Ascending aorta (tissue), 2 donors: ENCODE data around the gene TM4SF1. TPM values are rescaled to one million over a fixed set of nuclear protein-coding genes. Genes with fewer than 3 reads are reported as not detected.

ENCODE experiments used
- DNase-seq, 2 donors: peaks; one replicate each; pipeline ENCODE4 v3.0.0-alpha.2; 2019; ENCODE audit warnings: low spot score in 2 of 2
- H3K27ac ChIP-seq, 2 donors: fragments of 200-600 bp; sonication (generic); one replicate each; pipeline ENCODE4 v1.5.1; 2016 to 2017; ENCODE audit warnings: mild to moderate bottlenecking in 1 of 2
- H3K27me3 ChIP-seq: fragments of 200-600 bp; sonication (generic); one replicate; pipeline ENCODE4 v1.5.1; 2017
- H3K36me3 ChIP-seq, 2 donors: fragments of 200-600 bp; sonication (generic); one replicate each; pipeline ENCODE4 v1.5.1; 2016
- H3K4me1 ChIP-seq, 2 donors: fragments of 200-600 bp; sonication (generic); one replicate each; pipeline ENCODE4 v1.5.1; 2016 to 2017; ENCODE audit warnings: mild to moderate bottlenecking in 1 of 2
- H3K4me3 ChIP-seq, 2 donors: fragments of 200-600 bp; sonication (generic); one replicate each; pipeline ENCODE4 v1.5.1; 2016 to 2017; ENCODE audit warnings: mild to moderate bottlenecking in 1 of 2
- H3K9me3 ChIP-seq, 2 donors: fragments of 200-600 bp; sonication (generic); one replicate each; pipeline ENCODE4 v1.5.1; 2016
- intact Hi-C: fragments of 100-400 bp; cut with DNase I; formaldehyde crosslinking; loops from one replicate; pipeline ENCODE4 v1.15.1; 2023
- total RNA-seq: library from RNA; depleted of rRNA; stranded (reverse); fragments of >200 nt; gene quantifications from one replicate; pipeline ENCODE4 v1.1.0, GENCODE V29; 2016
- TF ChIP-seq, protein P1 (sequence below), 3 experiments: fragments of 200-600 bp in 2 of 3; fragments of 450-650 bp in 1 of 3; sonication (generic) in 2 of 3; IDR thresholded peaks; one replicate each; pipeline ENCODE4 v1.5.1; 2016 to 2019; ENCODE audit warnings: antibody characterized with exemption in 3 of 3, mild to moderate bottlenecking in 1 of 3, moderate library complexity in 1 of 3

Gene TM4SF1
- total RNA-seq, 1 donor from 2014 or later = 487 TPM

DNA sequence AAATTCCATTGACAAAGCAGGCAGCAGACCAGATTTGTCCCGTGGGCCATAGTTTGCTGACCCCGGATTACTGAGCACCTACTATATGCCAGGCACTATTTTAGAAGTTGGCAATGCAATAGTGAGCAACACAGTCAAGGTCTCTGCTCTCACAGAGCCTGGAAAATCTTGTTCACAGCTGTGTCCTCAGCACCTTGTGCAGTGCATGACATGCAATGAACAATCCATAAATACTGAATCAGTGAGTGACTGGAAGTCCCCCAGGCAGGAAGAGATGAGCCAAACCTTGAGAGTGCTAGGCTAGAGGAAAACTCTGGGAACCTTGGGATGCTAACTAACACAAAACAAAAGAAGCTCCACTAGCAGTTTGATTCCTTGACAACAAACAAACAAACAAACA lies 14.4 kb downstream of the TM4SF1 start:
- Histone ChIP-seq H3K4me3 (no peak overlapping the region), H3K27ac (no peak overlapping the region), H3K4me1 (peaks cover 0 to 3% of the 10 kb centered on the region in 2 donors), H3K36me3 (no peaks in the 10 kb centered on the region), H3K27me3 (no peaks in the 10 kb centered on the region), H3K9me3 (no peaks in the 10 kb centered on the region)
- intact Hi-C loops = no loop called here
- TF ChIP-seq, protein P1, sequence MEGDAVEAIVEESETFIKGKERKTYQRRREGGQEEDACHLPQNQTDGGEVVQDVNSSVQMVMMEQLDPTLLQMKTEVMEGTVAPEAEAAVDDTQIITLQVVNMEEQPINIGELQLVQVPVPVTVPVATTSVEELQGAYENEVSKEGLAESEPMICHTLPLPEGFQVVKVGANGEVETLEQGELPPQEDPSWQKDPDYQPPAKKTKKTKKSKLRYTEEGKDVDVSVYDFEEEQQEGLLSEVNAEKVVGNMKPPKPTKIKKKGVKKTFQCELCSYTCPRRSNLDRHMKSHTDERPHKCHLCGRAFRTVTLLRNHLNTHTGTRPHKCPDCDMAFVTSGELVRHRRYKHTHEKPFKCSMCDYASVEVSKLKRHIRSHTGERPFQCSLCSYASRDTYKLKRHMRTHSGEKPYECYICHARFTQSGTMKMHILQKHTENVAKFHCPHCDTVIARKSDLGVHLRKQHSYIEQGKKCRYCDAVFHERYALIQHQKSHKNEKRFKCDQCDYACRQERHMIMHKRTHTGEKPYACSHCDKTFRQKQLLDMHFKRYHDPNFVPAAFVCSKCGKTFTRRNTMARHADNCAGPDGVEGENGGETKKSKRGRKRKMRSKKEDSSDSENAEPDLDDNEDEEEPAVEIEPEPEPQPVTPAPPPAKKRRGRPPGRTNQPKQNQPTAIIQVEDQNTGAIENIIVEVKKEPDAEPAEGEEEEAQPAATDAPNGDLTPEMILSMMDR (IDR thresholded peaks at IDR 0.05) = no peak
- no peak for DNase-seq

DNA sequence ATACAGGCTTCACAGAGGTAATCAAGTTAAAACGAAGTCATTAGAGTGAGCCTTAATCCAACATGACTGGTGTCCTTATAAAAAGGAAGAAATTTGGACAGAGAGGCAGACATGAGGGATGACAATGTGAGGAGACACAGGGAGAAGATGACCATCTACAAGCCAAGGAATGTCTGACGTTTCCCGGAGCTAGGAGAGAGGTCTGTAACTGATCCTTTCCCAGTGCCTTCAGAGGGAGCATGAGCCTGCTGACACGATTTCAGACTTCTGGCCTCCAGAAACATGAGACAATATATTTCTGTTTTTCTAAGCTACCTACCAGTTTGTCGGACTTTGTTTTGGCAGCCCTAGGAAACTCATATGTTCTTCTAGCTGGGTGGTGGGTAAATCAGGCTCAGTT lies 15.1 kb downstream of the TM4SF1 start:
- Histone ChIP-seq H3K4me1 (peaks cover 0 to 3% of the 10 kb centered on the region in 2 donors), H3K36me3 (no peaks in the 10 kb centered on the region), H3K9me3 (no peaks in the 10 kb centered on the region), H3K4me3 (no peak overlapping the region), H3K27me3 (no peaks in the 10 kb centered on the region), H3K27ac (no peak overlapping the region)
- intact Hi-C loops = no loop called here
- TF ChIP-seq, protein P1 (IDR thresholded peaks at IDR 0.05) = no peak
- DNase-seq = no peak

DNA sequence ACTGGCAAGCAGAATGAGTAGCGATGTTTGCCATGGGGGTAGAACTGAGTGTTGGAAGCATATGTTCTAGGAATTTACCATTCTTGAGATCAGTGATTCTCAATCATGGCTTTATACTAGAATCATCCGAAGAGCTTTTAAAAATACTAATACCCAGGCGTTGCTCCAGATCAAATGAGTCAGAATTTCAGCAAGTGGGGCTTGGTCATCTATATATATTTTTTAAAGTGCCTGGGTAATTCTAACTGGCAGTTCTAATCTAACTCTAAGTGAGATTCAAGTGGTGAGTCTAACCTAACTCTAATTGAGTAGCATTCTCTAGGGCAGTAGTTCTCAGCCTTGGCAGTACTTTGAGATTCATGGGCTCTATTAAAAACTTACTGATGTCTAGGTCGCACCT lies 20.8 kb downstream of the TM4SF1 start:
- TF ChIP-seq, protein P1 (IDR thresholded peaks at IDR 0.05) = no peak
- Histone ChIP-seq H3K9me3 (no peaks in the 10 kb centered on the region), H3K27me3 (no peaks in the 10 kb centered on the region), H3K27ac (no peak overlapping the region), H3K4me3 (no peak overlapping the region), H3K36me3 (no peaks in the 10 kb centered on the region), H3K4me1 (peaks cover 0 to 3% of the 10 kb centered on the region in 2 donors)
- DNase-seq = no peak
- intact Hi-C loops = no loop called here

DNA sequence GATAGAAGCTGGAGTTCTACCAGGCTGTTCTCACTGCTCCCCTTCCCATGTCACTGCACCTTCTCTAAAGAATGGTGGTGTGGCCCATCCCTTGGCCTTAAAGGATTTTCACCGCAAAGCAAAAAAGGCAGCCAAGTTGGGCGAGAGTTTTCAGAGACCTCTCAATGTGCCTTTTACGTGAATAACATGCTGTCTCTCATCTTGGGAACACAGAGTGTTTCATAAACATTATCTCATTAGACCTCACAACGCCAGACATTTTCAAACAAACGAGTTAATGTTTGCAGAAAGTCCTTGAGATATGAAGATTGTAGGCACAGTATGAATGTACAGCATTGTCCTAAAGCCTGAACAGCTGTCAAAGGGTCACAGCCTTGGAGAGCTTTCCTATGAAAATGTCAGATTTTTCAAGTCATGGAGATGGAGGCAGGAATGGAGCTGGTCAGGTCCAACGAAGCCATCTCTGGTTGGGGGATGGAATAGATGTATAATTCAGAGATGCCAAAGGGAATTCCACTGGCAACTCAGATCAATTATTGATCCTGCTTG lies 21.3 kb downstream of the TM4SF1 start:
- TF ChIP-seq, protein P1 (IDR thresholded peaks at IDR 0.05) = no peak
- Histone ChIP-seq H3K4me3 (no peak overlapping the region), H3K27me3 (no peaks in the 10 kb centered on the region), H3K4me1 (peaks cover 0 to 3% of the 10 kb centered on the region in 2 donors), H3K27ac (no peak overlapping the region), H3K9me3 (no peaks in the 10 kb centered on the region), H3K36me3 (no peaks in the 10 kb centered on the region)
- DNase-seq = no peak
- intact Hi-C loops = no loop called here

DNA sequence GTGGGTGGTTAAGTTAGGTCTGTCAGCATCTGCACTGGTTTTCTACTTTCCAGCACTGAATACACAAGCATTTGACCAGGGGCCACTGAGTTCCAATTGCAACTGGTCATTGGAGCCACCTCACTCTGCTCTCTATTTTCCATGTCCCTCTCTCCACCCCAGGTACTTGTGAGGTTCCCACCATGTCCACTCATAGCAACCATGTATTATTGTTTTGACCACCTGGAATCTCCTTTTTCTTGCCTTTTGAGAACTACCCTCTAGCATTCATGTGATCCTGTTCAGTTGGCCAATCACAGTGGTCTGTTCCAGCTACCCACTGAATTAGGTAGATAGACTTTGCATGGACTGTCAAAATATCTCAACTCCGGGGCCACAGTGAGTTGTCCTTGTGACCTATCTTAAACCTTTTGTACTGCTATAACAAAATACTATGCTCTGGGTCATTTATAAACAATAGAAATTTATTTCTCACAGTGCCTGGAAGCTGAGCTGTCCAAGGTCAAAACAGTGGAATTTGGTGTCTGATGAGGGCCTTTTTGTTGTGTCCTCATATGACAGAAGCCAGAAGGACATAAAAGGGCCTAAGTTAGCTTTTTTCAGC lies 23.8 kb downstream of the TM4SF1 start:
- no peaks in the 10 kb centered on the region for H3K27me3 ChIP-seq
- H3K9me3 ChIP-seq = no peaks in the 10 kb centered on the region
- H3K27ac ChIP-seq = no peak overlapping the region
- no peaks in the 10 kb centered on the region for H3K36me3 ChIP-seq
- DNase-seq = no peak
- intact Hi-C loops = loop anchor here (2.0 to 5.0 kb wide), 2 partner anchors 39 to 127 kb away; no protein-coding TSS in a partner anchor
- TF ChIP-seq, protein P1 (IDR thresholded peaks at IDR 0.05) = no peak
- H3K4me3 ChIP-seq = no peak overlapping the region
- H3K4me1 ChIP-seq = peaks cover 0 to 3% of the 10 kb centered on the region in 2 donors
